Measurements from ENCODE around the gene SLC9A9.
"Not testable (repeated sequence)": the region's sequence is repeated elsewhere in the genome, so short reads cannot be mapped to it uniquely, and the experiment has no call there.

SLC9A9 gene

GRCh38 chr3:143442814-143443447 is 405.3 kb downstream of the SLC9A9 start:
- peaks cover 16% of the 10 kb centered on the region for H3K4me1 ChIP-seq (ENCODE audit: insufficient read depth, low read length)
- H3K9ac ChIP-seq (ENCODE audit: low read depth, low read length) = no peak overlapping the region
- no peaks in the 10 kb centered on the region for H3K9me3 ChIP-seq (ENCODE audit: control insufficient read depth, insufficient read depth, low read length)
- no peaks in the 10 kb centered on the region for H3K36me3 ChIP-seq (ENCODE audit: insufficient read depth, low read length)

GRCh38 chr3:143441516-143442171 is 406.6 kb downstream of the SLC9A9 start:
- Histone ChIP-seq H3K9me3 (ENCODE audit: control insufficient read depth, insufficient read depth, low read length) (no peaks in the 10 kb centered on the region), H3K9ac (ENCODE audit: low read depth, low read length) (no peak overlapping the region), H3K36me3 (ENCODE audit: insufficient read depth, low read length) (no peaks in the 10 kb centered on the region), H3K4me1 (ENCODE audit: insufficient read depth, low read length) (peaks cover 16% of the 10 kb centered on the region)

GRCh38 chr3:143439817-143440216 is 408.5 kb downstream of the SLC9A9 start:
- Histone ChIP-seq H3K9me3 (ENCODE audit: control insufficient read depth, insufficient read depth, low read length) (no peaks in the 10 kb centered on the region), H3K9ac (ENCODE audit: low read depth, low read length) (no peak overlapping the region), H3K36me3 (ENCODE audit: insufficient read depth, low read length) (no peaks in the 10 kb centered on the region), H3K4me1 (ENCODE audit: insufficient read depth, low read length) (peaks cover 16% of the 10 kb centered on the region)

GRCh38 chr3:143437405-143437804 is 410.9 kb downstream of the SLC9A9 start:
- no peak overlapping the region for H3K9ac ChIP-seq (ENCODE audit: low read depth, low read length)
- peaks cover 6% of the 10 kb centered on the region; the same call in 1 of the 2 replicates for H3K4me1 ChIP-seq (ENCODE audit: insufficient read depth, low read length)
- no peaks in the 10 kb centered on the region for H3K36me3 ChIP-seq (ENCODE audit: insufficient read depth, low read length)
- H3K9me3 ChIP-seq (ENCODE audit: control insufficient read depth, insufficient read depth, low read length) = no peaks in the 10 kb centered on the region

- Histone ChIP-seq H3K9ac (ENCODE audit: low read depth, low read length) (no peak overlapping the region), H3K4me1 (ENCODE audit: insufficient read depth, low read length) (peaks cover 6% of the 10 kb centered on the region; the same call in 1 of the 2 replicates), H3K36me3 (ENCODE audit: insufficient read depth, low read length) (no peaks in the 10 kb centered on the region)
These were observed 411.9 kb downstream of the SLC9A9 start for GRCh38 chr3:143436231-143436930.

GRCh38 chr3:143433787-143434378 is 414.4 kb downstream of the SLC9A9 start:
- no peak overlapping the region for H3K9ac ChIP-seq (ENCODE audit: low read depth, low read length)
- no peaks in the 10 kb centered on the region for H3K36me3 ChIP-seq (ENCODE audit: insufficient read depth, low read length)
- no peaks in the 10 kb centered on the region for H3K9me3 ChIP-seq (ENCODE audit: control insufficient read depth, insufficient read depth, low read length)
- H3K4me1 ChIP-seq (ENCODE audit: insufficient read depth, low read length) = peaks cover 14% of the 10 kb centered on the region

More at GRCh38 chr3:143436231-143436930, 411.9 kb downstream of the SLC9A9 start:
- H3K9me3 ChIP-seq (ENCODE audit: control insufficient read depth, insufficient read depth, low read length) = no peaks in the 10 kb centered on the region

GRCh38 chr3:143431298-143431697 is 417.0 kb downstream of the SLC9A9 start:
- peaks cover 14% of the 10 kb centered on the region for H3K4me1 ChIP-seq (ENCODE audit: insufficient read depth, low read length)
- not testable (repeated sequence) for H3K9me3 ChIP-seq (ENCODE audit: control insufficient read depth, insufficient read depth, low read length); H3K36me3 ChIP-seq (ENCODE audit: insufficient read depth, low read length); H3K9ac ChIP-seq (ENCODE audit: low read depth, low read length)

- Histone ChIP-seq H3K9me3 (ENCODE audit: control insufficient read depth, insufficient read depth, low read length) (no peaks in the 10 kb centered on the region), H3K36me3 (ENCODE audit: insufficient read depth, low read length) (no peaks in the 10 kb centered on the region), H3K9ac (ENCODE audit: low read depth, low read length) (no peak overlapping the region), H3K4me1 (ENCODE audit: insufficient read depth, low read length) (peaks cover 14% of the 10 kb centered on the region)
These were observed 417.7 kb downstream of the SLC9A9 start for GRCh38 chr3:143430568-143430967.

- Histone ChIP-seq H3K4me1 (ENCODE audit: insufficient read depth, low read length) (peaks cover 14% of the 10 kb centered on the region), H3K9me3 (ENCODE audit: control insufficient read depth, insufficient read depth, low read length) (no peaks in the 10 kb centered on the region), H3K9ac (ENCODE audit: low read depth, low read length) (no peak overlapping the region), H3K36me3 (ENCODE audit: insufficient read depth, low read length) (no peaks in the 10 kb centered on the region)
These were observed 418.4 kb downstream of the SLC9A9 start for GRCh38 chr3:143429628-143430514.

- H3K36me3 ChIP-seq (ENCODE audit: insufficient read depth, low read length) = no peaks in the 10 kb centered on the region
- no peak overlapping the region for H3K9ac ChIP-seq (ENCODE audit: low read depth, low read length)
These were observed 420.0 kb downstream of the SLC9A9 start for GRCh38 chr3:143428294-143428693.

GRCh38 chr3:143427631-143428030 is 420.6 kb downstream of the SLC9A9 start:
- Histone ChIP-seq H3K9me3 (ENCODE audit: control insufficient read depth, insufficient read depth, low read length) (no peaks in the 10 kb centered on the region; the same call in 1 of the 2 replicates), H3K36me3 (ENCODE audit: insufficient read depth, low read length) (no peaks in the 10 kb centered on the region), H3K4me1 (ENCODE audit: insufficient read depth, low read length) (peaks cover 14% of the 10 kb centered on the region), H3K9ac (ENCODE audit: low read depth, low read length) (no peak overlapping the region)

More at GRCh38 chr3:143428294-143428693, 420.0 kb downstream of the SLC9A9 start:
- H3K4me1 ChIP-seq (ENCODE audit: insufficient read depth, low read length) = peaks cover 14% of the 10 kb centered on the region
- no peaks in the 10 kb centered on the region; the same call in 1 of the 2 replicates for H3K9me3 ChIP-seq (ENCODE audit: control insufficient read depth, insufficient read depth, low read length)

GRCh38 chr3:143424874-143425273 is 423.4 kb downstream of the SLC9A9 start:
- Histone ChIP-seq H3K36me3 (ENCODE audit: insufficient read depth, low read length) (no peaks in the 10 kb centered on the region), H3K9me3 (ENCODE audit: control insufficient read depth, insufficient read depth, low read length) (no peaks in the 10 kb centered on the region; the same call in 1 of the 2 replicates), H3K4me1 (ENCODE audit: insufficient read depth, low read length) (peaks cover 6% of the 10 kb centered on the region; the same call in 1 of the 2 replicates), H3K9ac (ENCODE audit: low read depth, low read length) (no peak overlapping the region)

GRCh38 chr3:143421556-143421955 is 426.7 kb downstream of the SLC9A9 start:
- no peaks in the 10 kb centered on the region; the same call in 1 of the 2 replicates for H3K9me3 ChIP-seq (ENCODE audit: control insufficient read depth, insufficient read depth, low read length)
- H3K4me1 ChIP-seq (ENCODE audit: insufficient read depth, low read length) = no peaks in the 10 kb centered on the region
- no peaks in the 10 kb centered on the region for H3K36me3 ChIP-seq (ENCODE audit: insufficient read depth, low read length)
- H3K9ac ChIP-seq (ENCODE audit: low read depth, low read length) = no peak overlapping the region
